HepG2 (cell line): ENCODE measurements around the gene FIZ1. TPM values are rescaled to one million over a fixed set of nuclear protein-coding genes. Genes with fewer than 3 reads are reported as not detected.

Source experiments
- AGO1 ChIP-seq: fragments of 200-400 bp; formaldehyde crosslinking; IDR thresholded peaks from 2 replicates; pipeline ENCODE4 v1.6.1; 2017; ENCODE audit warnings: mild to moderate bottlenecking, low read depth, low read length, moderate library complexity; ENCODE audit not compliant: poor library complexity, severe bottlenecking
- ERF ChIP-seq: IDR thresholded peaks from 2 replicates; pipeline ENCODE4 v1.6.1; 2018; ENCODE audit warnings: missing biosample characterization, missing genetic modification reagents
- FOXA1 ChIP-seq, 2 experiments: fragments of 450-650 bp in 1 of 2; sonication (generic) in 1 of 2; formaldehyde crosslinking in 1 of 2; IDR thresholded peaks; 2 replicates each; pipeline versions ENCODE4 v1.4.0 to v1.6.1; 2016 to 2020; ENCODE audit warnings: missing genetic modification reagents in 1 of 2
- HOXA5 ChIP-seq: sonication (generic); formaldehyde crosslinking; IDR thresholded peaks from 2 replicates; pipeline ENCODE4 v1.4.0; 2020; ENCODE audit warnings: missing genetic modification reagents
- NCOA1 ChIP-seq: sonication (generic); formaldehyde crosslinking; IDR thresholded peaks from 2 replicates; pipeline ENCODE4 v1.9.0; 2021; ENCODE audit warnings: missing genetic modification reagents
- NFIB ChIP-seq: sonication (generic); formaldehyde crosslinking; IDR thresholded peaks from 2 replicates; pipeline ENCODE4 v1.9.0; 2021; ENCODE audit warnings: missing genetic modification reagents, mild to moderate bottlenecking, borderline replicate concordance
- SMARCC2 ChIP-seq: fragments of 450-650 bp; IDR thresholded peaks from 2 replicates; pipeline ENCODE4 v1.6.1; 2017; ENCODE audit warnings: antibody characterized with exemption, mild to moderate bottlenecking
- STAG1 ChIP-seq: sonication (generic); formaldehyde crosslinking; IDR thresholded peaks from 2 replicates; pipeline ENCODE4 v1.4.0; 2020; ENCODE audit warnings: missing genetic modification reagents
- TARDBP ChIP-seq: sonication (generic); formaldehyde crosslinking; IDR thresholded peaks from 2 replicates; pipeline ENCODE4 v1.8.0; 2022; ENCODE audit warnings: mild to moderate bottlenecking, missing genetic modification reagents
- ZEB1 ChIP-seq: IDR thresholded peaks from 2 replicates; pipeline ENCODE4 v1.6.1; 2012; ENCODE audit warnings: mild to moderate bottlenecking, low read depth, inconsistent platforms; ENCODE audit not compliant: insufficient replicate concordance
- ZFP36L2 ChIP-seq: sonication (generic); formaldehyde crosslinking; IDR thresholded peaks from 2 replicates; pipeline ENCODE4 v1.4.0; 2020; ENCODE audit warnings: missing genetic modification reagents
- ZNF543 ChIP-seq: sonication (generic); formaldehyde crosslinking; IDR thresholded peaks from 2 replicates; pipeline ENCODE4 v1.4.0; 2020; ENCODE audit warnings: mild to moderate bottlenecking, missing genetic modification reagents
- ZNF747 ChIP-seq: sonication (generic); formaldehyde crosslinking; IDR thresholded peaks from 2 replicates; pipeline ENCODE4 v1.8.1; 2023; ENCODE audit warnings: missing genetic modification reagents, mild to moderate bottlenecking, borderline replicate concordance
- ZNF816 ChIP-seq: sonication (generic); formaldehyde crosslinking; IDR thresholded peaks from 2 replicates; pipeline ENCODE4 v1.8.0; 2022; ENCODE audit warnings: missing genetic modification reagents, mild to moderate bottlenecking, borderline replicate concordance
- ZSCAN29 ChIP-seq: sonication (generic); formaldehyde crosslinking; conservative IDR thresholded peaks from 2 replicates; pipeline ENCODE4 v1.4.0; 2020; ENCODE audit warnings: mild to moderate bottlenecking, missing genetic modification reagents
- polyA plus RNA-seq, 8 experiments: library from polyadenylated mRNA; depleted of rRNA in 3 of 8; stranded (reverse) in 7 of 8; unstranded in 1 of 8; fragments of >200 nt; fragmentation: Illumina TruSeq in 4 of 8; extraction: Trizol in 4 of 8; gene quantifications; 2 replicates each; pipeline versions ENCODE4 v1.2.1 to v1.2.3, GENCODE V29; 2011 to 2016; ENCODE audit warnings: low read depth in 4 of 8, missing spikeins in 1 of 8, mixed read lengths in 1 of 8; ENCODE audit not compliant: insufficient read depth in 1 of 8
- total RNA-seq, 5 experiments: library from RNA; depleted of rRNA; stranded (reverse); fragments of >200 nt; fragmentation: Illumina TruSeq; extraction: Trizol; gene quantifications; 2 replicates each; pipeline ENCODE4 v1.2.3, GENCODE V29; 2016; ENCODE audit warnings: low read depth in 1 of 5
- TF ChIP-seq, protein P1 (sequence below): sonication (generic); formaldehyde crosslinking; IDR thresholded peaks from 2 replicates; pipeline ENCODE4 v1.5.0; 2020; ENCODE audit warnings: mild to moderate bottlenecking, missing genetic modification reagents, borderline replicate concordance
- TF ChIP-seq, protein P2 (sequence below): sonication (generic); formaldehyde crosslinking; IDR thresholded peaks from 2 replicates; pipeline ENCODE4 v1.4.0; 2020; ENCODE audit warnings: missing genetic modification reagents
- TF ChIP-seq, protein P3 (sequence below): sonication (generic); formaldehyde crosslinking; IDR thresholded peaks from 2 replicates; pipeline ENCODE4 v1.8.0; 2023; ENCODE audit warnings: mild to moderate bottlenecking, missing genetic modification reagents
- TF ChIP-seq, protein P4 (sequence below): sonication (generic); formaldehyde crosslinking; IDR thresholded peaks from 2 replicates; pipeline ENCODE4 v1.5.0; 2020; ENCODE audit warnings: missing genetic modification reagents
- TF ChIP-seq, protein P5 (sequence below): fragments of 450-650 bp; IDR thresholded peaks from 2 replicates; pipeline ENCODE4 v1.6.1; 2017

Gene FIZ1
- total and polyA plus RNA-seq, 2 of the 13 experiments (the other 11 are each of a cell fraction or from before 2014, with no cell fraction given) = 3.6 to 5.9 TPM

DNA sequence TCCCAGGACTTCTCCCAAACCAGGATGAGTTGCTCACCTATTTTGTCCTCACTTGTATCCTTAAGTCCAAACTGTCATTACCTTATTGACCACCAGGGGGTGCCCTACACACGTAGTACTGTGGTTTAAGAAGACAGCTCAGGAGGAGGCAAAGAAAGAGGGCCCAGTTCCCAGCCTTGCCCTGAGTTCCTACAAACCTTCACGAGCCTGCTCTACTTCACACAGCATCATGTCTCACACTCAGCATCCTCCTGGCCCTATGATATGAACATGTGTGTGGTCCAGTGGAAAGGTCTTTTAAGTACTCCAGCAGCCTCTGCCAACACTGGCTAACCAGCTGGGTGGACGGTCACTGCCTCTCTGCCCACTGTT is 33.1 kb upstream of the FIZ1 start (continued):
- TF ChIP-seq, protein P1, sequence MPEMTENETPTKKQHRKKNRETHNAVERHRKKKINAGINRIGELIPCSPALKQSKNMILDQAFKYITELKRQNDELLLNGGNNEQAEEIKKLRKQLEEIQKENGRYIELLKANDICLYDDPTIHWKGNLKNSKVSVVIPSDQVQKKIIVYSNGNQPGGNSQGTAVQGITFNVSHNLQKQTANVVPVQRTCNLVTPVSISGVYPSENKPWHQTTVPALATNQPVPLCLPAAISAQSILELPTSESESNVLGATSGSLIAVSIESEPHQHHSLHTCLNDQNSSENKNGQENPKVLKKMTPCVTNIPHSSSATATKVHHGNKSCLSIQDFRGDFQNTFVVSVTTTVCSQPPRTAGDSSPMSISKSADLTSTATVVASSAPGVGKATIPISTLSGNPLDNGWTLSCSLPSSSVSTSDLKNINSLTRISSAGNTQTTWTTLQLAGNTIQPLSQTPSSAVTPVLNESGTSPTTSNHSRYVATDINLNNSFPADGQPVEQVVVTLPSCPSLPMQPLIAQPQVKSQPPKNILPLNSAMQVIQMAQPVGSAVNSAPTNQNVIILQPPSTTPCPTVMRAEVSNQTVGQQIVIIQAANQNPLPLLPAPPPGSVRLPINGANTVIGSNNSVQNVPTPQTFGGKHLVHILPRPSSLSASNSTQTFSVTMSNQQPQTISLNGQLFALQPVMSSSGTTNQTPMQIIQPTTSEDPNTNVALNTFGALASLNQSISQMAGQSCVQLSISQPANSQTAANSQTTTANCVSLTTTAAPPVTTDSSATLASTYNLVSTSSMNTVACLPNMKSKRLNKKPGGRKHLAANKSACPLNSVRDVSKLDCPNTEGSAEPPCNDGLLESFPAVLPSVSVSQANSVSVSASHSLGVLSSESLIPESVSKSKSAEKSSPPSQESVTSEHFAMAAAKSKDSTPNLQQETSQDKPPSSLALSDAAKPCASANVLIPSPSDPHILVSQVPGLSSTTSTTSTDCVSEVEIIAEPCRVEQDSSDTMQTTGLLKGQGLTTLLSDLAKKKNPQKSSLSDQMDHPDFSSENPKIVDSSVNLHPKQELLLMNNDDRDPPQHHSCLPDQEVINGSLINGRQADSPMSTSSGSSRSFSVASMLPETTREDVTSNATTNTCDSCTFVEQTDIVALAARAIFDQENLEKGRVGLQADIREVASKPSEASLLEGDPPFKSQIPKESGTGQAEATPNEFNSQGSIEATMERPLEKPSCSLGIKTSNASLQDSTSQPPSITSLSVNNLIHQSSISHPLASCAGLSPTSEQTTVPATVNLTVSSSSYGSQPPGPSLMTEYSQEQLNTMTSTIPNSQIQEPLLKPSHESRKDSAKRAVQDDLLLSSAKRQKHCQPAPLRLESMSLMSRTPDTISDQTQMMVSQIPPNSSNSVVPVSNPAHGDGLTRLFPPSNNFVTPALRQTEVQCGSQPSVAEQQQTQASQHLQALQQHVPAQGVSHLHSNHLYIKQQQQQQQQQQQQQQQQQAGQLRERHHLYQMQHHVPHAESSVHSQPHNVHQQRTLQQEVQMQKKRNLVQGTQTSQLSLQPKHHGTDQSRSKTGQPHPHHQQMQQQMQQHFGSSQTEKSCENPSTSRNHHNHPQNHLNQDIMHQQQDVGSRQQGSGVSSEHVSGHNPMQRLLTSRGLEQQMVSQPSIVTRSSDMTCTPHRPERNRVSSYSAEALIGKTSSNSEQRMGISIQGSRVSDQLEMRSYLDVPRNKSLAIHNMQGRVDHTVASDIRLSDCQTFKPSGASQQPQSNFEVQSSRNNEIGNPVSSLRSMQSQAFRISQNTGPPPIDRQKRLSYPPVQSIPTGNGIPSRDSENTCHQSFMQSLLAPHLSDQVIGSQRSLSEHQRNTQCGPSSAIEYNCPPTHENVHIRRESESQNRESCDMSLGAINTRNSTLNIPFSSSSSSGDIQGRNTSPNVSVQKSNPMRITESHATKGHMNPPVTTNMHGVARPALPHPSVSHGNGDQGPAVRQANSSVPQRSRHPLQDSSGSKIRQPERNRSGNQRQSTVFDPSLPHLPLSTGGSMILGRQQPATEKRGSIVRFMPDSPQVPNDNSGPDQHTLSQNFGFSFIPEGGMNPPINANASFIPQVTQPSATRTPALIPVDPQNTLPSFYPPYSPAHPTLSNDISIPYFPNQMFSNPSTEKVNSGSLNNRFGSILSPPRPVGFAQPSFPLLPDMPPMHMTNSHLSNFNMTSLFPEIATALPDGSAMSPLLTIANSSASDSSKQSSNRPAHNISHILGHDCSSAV (CRISPR knock-in tag) = no peak
- TF ChIP-seq AGO1 (no peak), ZSCAN29 (CRISPR knock-in tag) (no peak), ZFP36L2 (CRISPR knock-in tag) (no peak), ZEB1 (no peak), TARDBP (CRISPR knock-in tag) (no peak), ZNF747 (CRISPR knock-in tag) (no peak), NFIB (CRISPR knock-in tag) (no peak), ZNF543 (CRISPR knock-in tag) (no peak), NCOA1 (CRISPR knock-in tag) (no peak), HOXA5 (CRISPR knock-in tag) (no peak), ERF (no peak), SMARCC2 (no peak), STAG1 (peak; percentile 74), ZNF816 (CRISPR knock-in tag) (no peak), FOXA1 (IDR thresholded peaks at IDR 0.05) (no peak), FOXA1 (CRISPR knock-in tag; IDR thresholded peaks at IDR 0.05) (peak; percentile 63)
- TF ChIP-seq, protein P2, sequence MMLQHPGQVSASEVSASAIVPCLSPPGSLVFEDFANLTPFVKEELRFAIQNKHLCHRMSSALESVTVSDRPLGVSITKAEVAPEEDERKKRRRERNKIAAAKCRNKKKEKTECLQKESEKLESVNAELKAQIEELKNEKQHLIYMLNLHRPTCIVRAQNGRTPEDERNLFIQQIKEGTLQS (CRISPR knock-in tag) = no peak
- TF ChIP-seq, protein P3, sequence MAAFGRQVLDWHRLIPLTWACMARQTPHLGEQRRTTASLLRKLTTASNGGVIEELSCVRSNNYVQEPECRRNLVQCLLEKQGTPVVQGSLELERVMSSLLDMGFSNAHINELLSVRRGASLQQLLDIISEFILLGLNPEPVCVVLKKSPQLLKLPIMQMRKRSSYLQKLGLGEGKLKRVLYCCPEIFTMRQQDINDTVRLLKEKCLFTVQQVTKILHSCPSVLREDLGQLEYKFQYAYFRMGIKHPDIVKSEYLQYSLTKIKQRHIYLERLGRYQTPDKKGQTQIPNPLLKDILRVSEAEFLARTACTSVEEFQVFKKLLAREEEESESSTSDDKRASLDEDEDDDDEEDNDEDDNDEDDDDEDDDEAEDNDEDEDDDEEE (CRISPR knock-in tag) = 0 out of 2 replicates have a peak, but pooled peaks have one; percentile 24
- TF ChIP-seq, protein P4, sequence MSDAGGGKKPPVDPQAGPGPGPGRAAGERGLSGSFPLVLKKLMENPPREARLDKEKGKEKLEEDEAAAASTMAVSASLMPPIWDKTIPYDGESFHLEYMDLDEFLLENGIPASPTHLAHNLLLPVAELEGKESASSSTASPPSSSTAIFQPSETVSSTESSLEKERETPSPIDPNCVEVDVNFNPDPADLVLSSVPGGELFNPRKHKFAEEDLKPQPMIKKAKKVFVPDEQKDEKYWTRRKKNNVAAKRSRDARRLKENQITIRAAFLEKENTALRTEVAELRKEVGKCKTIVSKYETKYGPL (CRISPR knock-in tag) = no peak
- TF ChIP-seq, protein P5, sequence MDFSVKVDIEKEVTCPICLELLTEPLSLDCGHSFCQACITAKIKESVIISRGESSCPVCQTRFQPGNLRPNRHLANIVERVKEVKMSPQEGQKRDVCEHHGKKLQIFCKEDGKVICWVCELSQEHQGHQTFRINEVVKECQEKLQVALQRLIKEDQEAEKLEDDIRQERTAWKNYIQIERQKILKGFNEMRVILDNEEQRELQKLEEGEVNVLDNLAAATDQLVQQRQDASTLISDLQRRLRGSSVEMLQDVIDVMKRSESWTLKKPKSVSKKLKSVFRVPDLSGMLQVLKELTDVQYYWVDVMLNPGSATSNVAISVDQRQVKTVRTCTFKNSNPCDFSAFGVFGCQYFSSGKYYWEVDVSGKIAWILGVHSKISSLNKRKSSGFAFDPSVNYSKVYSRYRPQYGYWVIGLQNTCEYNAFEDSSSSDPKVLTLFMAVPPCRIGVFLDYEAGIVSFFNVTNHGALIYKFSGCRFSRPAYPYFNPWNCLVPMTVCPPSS = no peak
